Mesangial cell (primary cell): ENCODE results near the gene BICRAL. TPM values are rescaled to one million over a fixed set of nuclear protein-coding genes. Genes with fewer than 3 reads are reported as not detected.

Experiments
- total RNA-seq: library from RNA; depleted of rRNA; stranded (reverse); fragments of >200 nt; gene quantifications from 2 replicates; pipeline ENCODE4 v1.2.3, GENCODE V29; 2015

BICRAL gene, protein sequence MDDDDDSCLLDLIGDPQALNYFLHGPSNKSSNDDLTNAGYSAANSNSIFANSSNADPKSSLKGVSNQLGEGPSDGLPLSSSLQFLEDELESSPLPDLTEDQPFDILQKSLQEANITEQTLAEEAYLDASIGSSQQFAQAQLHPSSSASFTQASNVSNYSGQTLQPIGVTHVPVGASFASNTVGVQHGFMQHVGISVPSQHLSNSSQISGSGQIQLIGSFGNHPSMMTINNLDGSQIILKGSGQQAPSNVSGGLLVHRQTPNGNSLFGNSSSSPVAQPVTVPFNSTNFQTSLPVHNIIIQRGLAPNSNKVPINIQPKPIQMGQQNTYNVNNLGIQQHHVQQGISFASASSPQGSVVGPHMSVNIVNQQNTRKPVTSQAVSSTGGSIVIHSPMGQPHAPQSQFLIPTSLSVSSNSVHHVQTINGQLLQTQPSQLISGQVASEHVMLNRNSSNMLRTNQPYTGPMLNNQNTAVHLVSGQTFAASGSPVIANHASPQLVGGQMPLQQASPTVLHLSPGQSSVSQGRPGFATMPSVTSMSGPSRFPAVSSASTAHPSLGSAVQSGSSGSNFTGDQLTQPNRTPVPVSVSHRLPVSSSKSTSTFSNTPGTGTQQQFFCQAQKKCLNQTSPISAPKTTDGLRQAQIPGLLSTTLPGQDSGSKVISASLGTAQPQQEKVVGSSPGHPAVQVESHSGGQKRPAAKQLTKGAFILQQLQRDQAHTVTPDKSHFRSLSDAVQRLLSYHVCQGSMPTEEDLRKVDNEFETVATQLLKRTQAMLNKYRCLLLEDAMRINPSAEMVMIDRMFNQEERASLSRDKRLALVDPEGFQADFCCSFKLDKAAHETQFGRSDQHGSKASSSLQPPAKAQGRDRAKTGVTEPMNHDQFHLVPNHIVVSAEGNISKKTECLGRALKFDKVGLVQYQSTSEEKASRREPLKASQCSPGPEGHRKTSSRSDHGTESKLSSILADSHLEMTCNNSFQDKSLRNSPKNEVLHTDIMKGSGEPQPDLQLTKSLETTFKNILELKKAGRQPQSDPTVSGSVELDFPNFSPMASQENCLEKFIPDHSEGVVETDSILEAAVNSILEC
- 3.3 and 6.7 TPM in 2 replicates for total RNA-seq

DNA sequence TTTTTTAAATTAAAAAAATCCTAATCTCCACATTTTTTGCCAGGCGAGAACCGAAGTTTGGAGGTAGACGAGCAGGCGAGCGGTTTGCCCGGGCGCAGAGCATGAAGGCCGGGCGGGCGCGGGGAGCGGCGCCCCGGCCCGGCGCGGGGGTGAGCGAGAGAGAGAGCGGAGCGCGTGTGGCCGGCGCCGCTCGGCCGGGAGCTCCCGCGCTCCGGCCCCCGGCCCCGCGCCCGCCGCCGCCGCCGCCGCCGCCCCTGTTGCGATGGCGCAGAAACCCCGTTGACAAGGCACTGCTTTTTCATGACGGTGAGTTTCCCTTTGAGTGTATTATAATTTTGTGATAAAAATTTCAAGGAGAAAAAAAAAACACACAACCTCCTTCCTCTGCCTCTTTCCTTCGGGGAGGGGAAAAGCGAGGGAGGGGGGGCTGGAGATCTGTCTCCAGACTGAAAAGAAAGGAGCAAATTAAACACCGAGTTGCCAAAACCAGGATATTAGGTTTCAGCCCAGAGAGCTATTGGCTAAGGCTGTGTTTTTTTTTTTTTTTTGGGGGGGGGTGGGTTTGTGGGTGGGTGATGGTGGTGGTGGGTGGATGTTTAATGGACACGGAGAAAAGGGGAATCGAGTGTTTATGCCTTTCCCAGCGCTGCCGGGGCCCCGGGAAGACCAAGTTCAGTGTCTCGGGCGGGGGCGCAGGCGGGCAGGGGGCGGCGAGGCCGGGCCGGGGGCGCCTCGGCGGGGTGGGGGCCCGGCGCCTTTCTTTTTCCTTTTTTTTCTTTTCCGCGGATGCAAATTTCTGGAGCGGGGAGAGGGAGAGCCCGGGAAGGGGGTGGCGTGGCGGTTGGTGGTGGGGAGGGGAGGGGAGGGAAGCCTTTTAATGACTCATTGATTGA lies at the start of gene BICRAL:
Gene BICRAL (plus strand): TSS at position 257 of the 893 bp plus-strand sequence. CDS start 39,971 bp downstream, outside the sequence.

DNA sequence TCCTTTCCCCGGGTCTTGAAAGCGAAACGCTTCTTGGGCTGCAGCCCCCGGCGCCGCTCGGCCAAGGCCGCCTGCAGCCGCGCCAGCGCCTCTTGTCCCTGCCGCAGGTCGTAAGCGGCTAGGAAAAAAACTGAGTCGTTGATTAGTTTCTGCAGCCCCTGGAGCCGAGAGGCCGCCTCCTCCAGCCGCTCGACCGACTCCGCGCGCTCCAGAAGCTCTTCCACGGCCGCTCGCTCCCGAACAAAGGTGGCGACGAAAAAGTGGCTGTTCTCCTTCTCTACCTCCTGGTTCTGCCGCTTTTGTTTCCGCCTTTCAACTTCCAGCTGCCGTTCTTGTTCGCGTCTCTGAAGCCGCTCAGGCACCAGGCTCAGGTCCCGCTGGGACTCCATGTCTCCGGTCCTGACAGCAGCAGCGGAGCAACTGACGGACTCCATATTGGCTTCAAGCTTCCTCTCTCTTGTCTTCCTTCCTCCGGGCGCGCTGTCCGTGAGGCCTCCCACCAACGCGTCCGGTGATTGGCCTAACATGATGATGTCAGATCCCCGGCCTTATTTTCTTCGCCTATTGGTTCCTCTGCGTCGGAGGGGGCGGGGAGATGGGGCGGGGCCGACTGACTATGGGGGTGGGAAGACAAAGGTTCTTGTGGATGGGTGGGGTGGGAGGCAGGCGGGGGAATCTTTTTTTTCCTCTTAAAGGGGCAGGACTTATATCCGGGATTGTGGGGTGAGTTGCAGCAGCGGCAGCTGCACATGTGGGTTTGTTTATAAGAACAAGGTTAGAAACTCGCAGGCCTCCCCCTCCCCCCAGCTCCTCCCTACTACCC lies 36.0 kb upstream of the BICRAL start, which contains the start of gene TBCC:
Gene TBCC (minus strand): TSS at position 464 of the 823 bp plus-strand sequence. CDS start 30 bp downstream, at position 434.

GRCh38 chr6:42879372-42880239 lies 97.8 kb downstream of the BICRAL start, which contains the start of gene RPL7L1:
Gene RPL7L1 (plus strand): TSS chr6:42879616. CDS start chr6:42879911, 295 bp downstream.

GRCh38 chr6:42915732-42916131 lies 133.9 kb downstream of the BICRAL start, which contains the start of gene PTCRA:
Gene PTCRA (plus strand): TSS chr6:42916053. CDS start chr6:42916070, 17 bp downstream.

Other genes with a start within 250 kb of the BICRAL start
- 8.0 and 9.6 TPM in 2 replicates for gene UBR2, start 218.0 kb upstream of the BICRAL start, total RNA-seq
- 0.33 and 0.51 TPM in 2 replicates for gene PRPH2, start 59.5 kb upstream of the BICRAL start, total RNA-seq
- gene TBCC, start 35.9 kb upstream of the BICRAL start, total RNA-seq = 30.8 and 34.2 TPM in 2 replicates
- 51.2 and 105 TPM in 2 replicates for gene RPL7L1, start 97.6 kb downstream of the BICRAL start, total RNA-seq
- gene PTCRA, start 134.0 kb downstream of the BICRAL start, total RNA-seq = not detected in 2 replicates
- gene CNPY3, start 147.4 kb downstream of the BICRAL start, total RNA-seq = 40.4 and 52.7 TPM in 2 replicates
- not detected in 2 replicates for gene GNMT, start 178.7 kb downstream of the BICRAL start, total RNA-seq
- gene PEX6, start 197.1 kb downstream of the BICRAL start, total RNA-seq = 17.1 and 40.4 TPM in 2 replicates
- gene PPP2R5D, start 202.5 kb downstream of the BICRAL start, total RNA-seq = 47.9 and 64.5 TPM in 2 replicates
- 41.8 and 70.6 TPM in 2 replicates for gene MEA1, start 231.9 kb downstream of the BICRAL start, total RNA-seq
- gene KLHDC3, start 232.2 kb downstream of the BICRAL start, total RNA-seq = 90.0 and 96.8 TPM in 2 replicates
- 46.6 and 114 TPM in 2 replicates for gene RRP36, start 239.6 kb downstream of the BICRAL start, total RNA-seq